Lung (tissue), 12 donors: ENCODE data around the gene HLA-DQB1. TPM values are rescaled to one million over a fixed set of nuclear protein-coding genes. Genes with fewer than 3 reads are reported as not detected.

ENCODE experiments used
- ATAC-seq: fragments of 200-7000 bp; cut with Tn5 transposase; one replicate; pipeline ENCODE4 v1.9.1; 2020; ENCODE audit warnings: moderate number of reproducible peaks; ENCODE audit not compliant: insufficient read depth, low FRiP score
- DNase-seq, 3 donors: peaks; one replicate each; pipeline ENCODE4 v3.0.0-alpha.2; 2013 to 2017
- H3K27ac ChIP-seq, 2 donors: one replicate each; pipeline ENCODE4 v1.5.1; 2013; ENCODE audit warnings: mild to moderate bottlenecking in 2 of 2, moderate library complexity in 2 of 2, control low read depth in 1 of 2, inconsistent platforms in 1 of 2, low read depth in 1 of 2, low read length in 1 of 2
- H3K27me3 ChIP-seq, 3 donors: one replicate each; pipeline ENCODE4 v1.5.1; 2013; ENCODE audit warnings: low read length in 2 of 3; ENCODE audit not compliant: control insufficient read depth in 3 of 3, insufficient read depth in 3 of 3
- H3K36me3 ChIP-seq, 4 donors: one replicate each; pipeline ENCODE4 v1.5.1; 2013; ENCODE audit warnings: low read length in 4 of 4, mild to moderate bottlenecking in 1 of 4, moderate library complexity in 1 of 4; ENCODE audit not compliant: control insufficient read depth in 4 of 4, insufficient read depth in 4 of 4
- H3K4me1 ChIP-seq, 5 donors: one replicate each; pipeline ENCODE4 v1.5.1; 2013; ENCODE audit warnings: low read length in 5 of 5, mild to moderate bottlenecking in 2 of 5, moderate library complexity in 1 of 5; ENCODE audit not compliant: control insufficient read depth in 5 of 5, insufficient read depth in 5 of 5
- H3K4me3 ChIP-seq: one replicate; pipeline ENCODE4 v1.5.1; 2013; ENCODE audit warnings: mild to moderate bottlenecking, control low read depth, moderate library complexity
- H3K9ac ChIP-seq, 2 donors: one replicate each; pipeline ENCODE4 v1.5.1; 2013; ENCODE audit warnings: low read length in 2 of 2, control low read depth in 1 of 2; ENCODE audit not compliant: insufficient read depth in 1 of 2
- H3K9me3 ChIP-seq, 4 donors: one replicate each; pipeline ENCODE4 v1.5.1; 2013; ENCODE audit warnings: low read length in 3 of 4, mild to moderate bottlenecking in 1 of 4, moderate library complexity in 1 of 4; ENCODE audit not compliant: control insufficient read depth in 4 of 4, insufficient read depth in 3 of 4
- CTCF ChIP-seq: IDR thresholded peaks from 2 replicates; pipeline ENCODE4 v1.5.1; 2012; ENCODE audit warnings: mild to moderate bottlenecking; ENCODE audit errors: control extremely low read depth, extremely low read depth
- WGBS, 2 donors: extraction: QIAGEN DNeasy Blood & Tissue Kit; methylation state at CpG; one replicate each; pipeline ENCODE4 v1.1.7; 2013; 5-methylcytosine and 5-hydroxymethylcytosine counted together
- polyA plus RNA-seq, 2 donors: library from polyadenylated mRNA; stranded (reverse); fragments of 200-250 nt; gene quantifications; one replicate each; pipeline ENCODE4 v1.2.1, GENCODE V29; 2013
- total RNA-seq, 2 donors: library from RNA; depleted of rRNA in 1 of 2; stranded (reverse); fragments of >200 nt in 1 of 2; gene quantifications; one replicate each; pipeline ENCODE4 v1.2.1, GENCODE V29; 2014 to 2021
- donor health status: control.
- donor health status: control.
- donor health status: Bipolar disorder and iron deficiency.
- donor health status: healthy.
- donor health status: DM: yes; HTN: yes; CAD: no.

HLA-DQB1 gene
- total and polyA plus RNA-seq, 4 donors, result 4.1 to 1,148 (median 102) TPM

DNA sequence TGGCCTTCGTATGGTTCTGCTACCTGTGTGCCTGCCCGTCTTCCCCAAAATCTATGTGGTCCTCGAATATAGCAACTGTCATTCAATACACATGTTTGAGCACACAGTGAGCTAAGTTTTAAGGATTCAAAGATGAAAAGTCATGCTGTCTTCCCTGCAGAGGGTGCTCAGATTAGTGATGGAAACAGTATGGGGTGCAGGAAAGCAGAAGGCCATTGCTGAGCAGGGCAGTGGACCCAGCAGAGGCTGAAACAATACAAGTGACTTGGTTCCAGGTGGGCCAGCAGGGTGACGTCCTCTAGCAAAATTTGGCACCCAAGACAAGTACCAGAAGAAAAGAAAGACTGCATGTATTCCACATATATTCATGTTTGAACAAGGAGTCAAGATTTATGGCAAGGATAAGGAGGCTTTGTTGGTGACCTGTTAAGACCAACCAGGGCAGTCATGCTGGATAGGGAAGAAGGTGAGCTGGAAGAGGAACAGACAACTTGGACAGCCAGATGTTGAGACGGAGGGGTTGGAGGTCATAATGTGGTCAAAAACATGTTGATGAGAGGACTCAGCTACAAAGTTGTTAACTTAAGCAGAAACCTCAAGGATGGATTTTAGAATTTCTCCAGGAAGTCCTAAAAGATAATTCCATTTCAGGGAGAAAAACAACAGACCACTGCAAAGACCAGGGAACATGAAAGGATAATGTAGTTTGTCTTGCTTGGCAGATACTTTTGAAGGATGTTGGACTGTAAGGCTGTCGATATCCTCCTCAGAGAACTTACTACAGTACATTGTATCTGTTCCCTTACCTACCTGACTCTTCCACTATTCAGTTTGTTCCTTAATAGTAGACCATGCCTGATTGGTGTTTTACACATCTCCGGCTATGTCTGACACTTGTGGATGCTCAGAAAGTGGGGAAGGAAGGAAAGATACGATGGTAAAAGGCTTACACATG, 26.7 kb downstream of the HLA-DQB1 start:
- no peak for ATAC-seq
- DNase-seq, result no peak
- 65 to 91% methylated on average over 8 of the region's 8 CpGs for WGBS, 2 donors

DNA sequence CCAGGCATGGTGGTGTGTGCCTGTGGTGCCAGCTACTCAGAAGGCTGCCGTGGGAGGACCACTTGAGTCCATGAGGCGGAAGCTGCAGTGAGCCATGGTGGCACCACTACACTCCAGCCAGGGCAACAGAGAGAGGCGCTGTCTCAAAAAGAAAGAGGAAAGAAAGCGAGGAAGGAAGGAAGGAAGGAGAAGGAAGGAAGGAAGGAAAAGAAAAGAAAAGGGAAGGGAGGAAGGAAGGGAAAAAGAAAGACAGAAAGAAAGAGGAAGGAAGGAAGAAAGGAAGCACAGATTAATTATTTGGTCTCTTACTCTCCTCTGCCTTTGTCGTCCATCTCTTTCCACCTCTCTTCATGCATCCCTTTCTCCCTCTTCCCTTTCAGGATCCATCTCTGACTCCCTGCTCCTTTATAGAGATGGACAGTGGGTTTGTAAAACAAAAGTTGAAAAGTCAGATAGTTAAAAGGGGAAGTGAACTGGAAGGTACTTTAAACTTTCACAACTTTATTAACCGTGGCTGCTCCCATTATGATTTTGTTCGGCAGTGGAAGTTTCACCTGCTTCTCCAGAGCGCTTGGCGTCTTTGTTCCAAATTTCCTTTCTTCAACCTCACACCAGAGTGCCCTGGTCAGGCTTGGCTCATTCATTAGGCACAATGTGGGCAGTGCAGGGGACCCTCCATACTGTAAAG, 27.8 kb downstream of the HLA-DQB1 start:
- peaks cover 0 to 5% (median 0%) of the 10 kb centered on the region in 4 donors for H3K36me3 ChIP-seq
- H3K27me3 ChIP-seq, result no peaks in the 10 kb centered on the region
- ATAC-seq (no peak), DNase-seq (no peak)
- no peaks in the 10 kb centered on the region for H3K9me3 ChIP-seq
- peaks cover 0 to 6% (median 0%) of the 10 kb centered on the region in 5 donors for H3K4me1 ChIP-seq
- no peak for TF ChIP-seq CTCF
- H3K9ac ChIP-seq, result no peak overlapping the region
- no peak overlapping the region for H3K4me3 ChIP-seq
- whole genome bisulfite sequencing, 2 donors, result 39 to 58% methylated on average over 9 of the region's 9 CpGs
- H3K27ac ChIP-seq, result no peak overlapping the region

More for the DNA sequence above, 26.7 kb downstream of the HLA-DQB1 start:
- Histone ChIP-seq H3K9me3 (no peaks in the 10 kb centered on the region), H3K27ac (peak overlapping the region in 1 of 2 donors; percentile 40), H3K9ac (no peak overlapping the region), H3K4me1 (peaks cover 0 to 6% (median 0%) of the 10 kb centered on the region in 5 donors), H3K4me3 (no peak overlapping the region), H3K36me3 (peaks cover 0 to 5% (median 0%) of the 10 kb centered on the region in 4 donors), H3K27me3 (no peaks in the 10 kb centered on the region)
- no peak for TF ChIP-seq CTCF

GRCh38 chr6:32637883-32638282, 28.6 kb downstream of the HLA-DQB1 start:
- ATAC-seq (no peak), DNase-seq (no peak)
- TF ChIP-seq CTCF, result no peak
- WGBS, 2 donors, result 74 to 75% methylated on average over 3 of the region's 3 CpGs
- H3K9ac ChIP-seq, result no peak overlapping the region
- H3K36me3 ChIP-seq, result peaks cover 0 to 5% (median 0%) of the 10 kb centered on the region in 4 donors
- H3K9me3 ChIP-seq, result no peaks in the 10 kb centered on the region
- H3K4me3 ChIP-seq, result no peak overlapping the region
- peaks cover 0 to 6% (median 0%) of the 10 kb centered on the region in 5 donors for H3K4me1 ChIP-seq
- peak overlapping the region in 1 of 2 donors; percentile 75 for H3K27ac ChIP-seq
- no peaks in the 10 kb centered on the region for H3K27me3 ChIP-seq
